ENCODE measurements around the gene CKAP2L. TPM values are rescaled to one million over a fixed set of nuclear protein-coding genes. Genes with fewer than 3 reads are reported as not detected.

Gene CKAP2L
- polyA plus RNA-seq, 1 experiment, result 4.4 TPM

DNA sequence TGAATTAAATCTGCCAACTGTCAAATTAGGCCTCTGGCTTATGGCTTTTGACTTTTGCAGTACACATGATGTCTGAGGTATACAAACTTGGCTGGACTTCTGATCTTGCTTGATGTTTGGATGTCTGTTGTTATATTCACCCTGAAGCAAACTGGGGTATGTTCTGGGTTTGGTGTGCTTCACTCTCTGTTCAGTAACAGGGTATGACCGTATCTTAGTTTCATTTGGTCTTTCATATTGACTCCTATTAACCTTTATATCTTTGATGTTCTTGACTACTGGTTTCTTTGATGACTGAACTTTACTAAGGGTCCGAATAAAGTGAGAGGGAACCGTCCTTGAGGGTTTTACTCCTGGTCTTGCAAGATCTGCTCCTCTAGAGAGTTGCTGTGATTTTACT is 8.2 kb downstream of the CKAP2L start:
- TF ChIP-seq CTCF (IDR thresholded peaks at IDR 0.05; ENCODE audit: low read depth, low read length), result no peak
- ChIA-PET POLR2A (no interaction called here), CTCF (interaction anchor here (0.9 to 11.6 kb wide), 2 partner anchors 30 to 185 kb away, joined by 3 to 541 read pairs; no protein-coding TSS in a partner anchor)
- Histone ChIP-seq H3K9me3 (ENCODE audit: control insufficient read depth, insufficient read depth, low read length) (no peaks in the 10 kb centered on the region), H3K27ac (ENCODE audit: low read depth, low read length) (no peak overlapping the region), H3K4me3 (ENCODE audit: low read depth, low read length) (no peak overlapping the region), H3K27me3 (ENCODE audit: control insufficient read depth, insufficient read depth, low read length) (no peaks in the 10 kb centered on the region)
- no peak for DNase-seq (ENCODE audit: low read depth, low spot score)

DNA sequence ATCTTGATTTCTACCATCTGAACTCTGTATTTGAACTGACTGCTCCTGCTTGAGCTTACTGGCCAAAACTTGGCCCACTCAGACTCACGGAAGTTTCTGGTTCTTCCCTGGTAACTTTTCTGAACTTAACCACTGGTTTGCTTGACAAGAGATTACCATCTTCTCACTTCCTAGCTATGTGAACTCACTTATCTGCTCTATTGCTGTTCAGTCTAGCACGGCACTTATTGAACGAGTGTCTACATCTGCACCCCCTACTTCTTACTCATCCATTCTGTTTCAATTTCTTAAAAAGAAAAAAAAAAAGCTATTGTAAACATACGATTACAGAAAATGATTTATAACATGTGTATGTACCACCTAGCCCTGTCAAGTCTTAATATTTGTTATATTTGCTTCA is 9.0 kb downstream of the CKAP2L start:
- DNase-seq (ENCODE audit: low read depth, low spot score), result no peak
- no peaks in the 10 kb centered on the region for H3K9me3 ChIP-seq (ENCODE audit: control insufficient read depth, insufficient read depth, low read length)
- no peaks in the 10 kb centered on the region for H3K27me3 ChIP-seq (ENCODE audit: control insufficient read depth, insufficient read depth, low read length)
- TF ChIP-seq CTCF (IDR thresholded peaks at IDR 0.05; ENCODE audit: low read depth, low read length), result no peak
- no peak overlapping the region for H3K27ac ChIP-seq (ENCODE audit: low read depth, low read length)
- no peak overlapping the region for H3K4me3 ChIP-seq (ENCODE audit: low read depth, low read length)
- ChIA-PET CTCF (interaction anchor here (0.9 to 11.6 kb wide), 4 partner anchors 29 to 204 kb away, joined by 3 to 541 read pairs (median 4); no protein-coding TSS in a partner anchor), POLR2A (no interaction called here)

DNA sequence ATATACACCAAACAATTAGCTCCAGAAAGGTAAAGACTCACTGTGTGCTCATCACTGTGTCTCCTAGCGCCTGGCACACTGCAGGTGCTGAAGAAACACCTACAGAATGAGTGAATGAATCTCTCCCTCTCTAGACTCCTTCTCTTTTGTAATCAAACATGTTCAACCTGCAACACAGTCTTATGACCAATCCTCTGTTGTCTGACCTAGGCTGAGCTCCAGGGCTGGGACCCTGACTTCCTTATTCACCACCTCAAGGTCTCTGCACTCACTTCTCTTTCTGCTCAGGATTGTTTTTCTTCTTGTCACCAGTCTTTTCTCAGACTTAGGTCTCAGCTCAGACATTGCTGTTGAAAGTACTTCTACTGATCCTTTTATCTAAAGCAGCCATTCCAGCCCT is 9.8 kb downstream of the CKAP2L start:
- no peak for DNase-seq (ENCODE audit: low read depth, low spot score)
- no peak for TF ChIP-seq CTCF (IDR thresholded peaks at IDR 0.05; ENCODE audit: low read depth, low read length)
- Histone ChIP-seq H3K27ac (ENCODE audit: low read depth, low read length) (no peak overlapping the region), H3K4me3 (ENCODE audit: low read depth, low read length) (no peak overlapping the region), H3K27me3 (ENCODE audit: control insufficient read depth, insufficient read depth, low read length) (no peaks in the 10 kb centered on the region), H3K9me3 (ENCODE audit: control insufficient read depth, insufficient read depth, low read length) (no peaks in the 10 kb centered on the region)
- POLR2A ChIA-PET, result no interaction called here
- CTCF ChIA-PET, result interaction anchor here (1.1 to 11.6 kb wide), 3 partner anchors 131 to 204 kb away, joined by 4 to 541 read pairs (median 5); no protein-coding TSS in a partner anchor

- H3K27ac ChIP-seq (ENCODE audit: low read depth, low read length), result no peak overlapping the region
- no peak overlapping the region for H3K4me3 ChIP-seq (ENCODE audit: low read depth, low read length)
- no peak for TF ChIP-seq CTCF (IDR thresholded peaks at IDR 0.05; ENCODE audit: low read depth, low read length)
- no peaks in the 10 kb centered on the region for H3K27me3 ChIP-seq (ENCODE audit: control insufficient read depth, insufficient read depth, low read length)
- DNase-seq (ENCODE audit: low read depth, low spot score), result no peak
- ChIA-PET CTCF (interaction anchor here (1.2 to 11.6 kb wide), 5 partner anchors 9 to 206 kb away, joined by 5 to 541 read pairs (median 14); no protein-coding TSS in a partner anchor), POLR2A (no interaction called here)
- H3K9me3 ChIP-seq (ENCODE audit: control insufficient read depth, insufficient read depth, low read length), result no peaks in the 10 kb centered on the region
These were observed 11.7 kb downstream of the CKAP2L start for GRCh38 chr2:112752667-112753066.

DNA sequence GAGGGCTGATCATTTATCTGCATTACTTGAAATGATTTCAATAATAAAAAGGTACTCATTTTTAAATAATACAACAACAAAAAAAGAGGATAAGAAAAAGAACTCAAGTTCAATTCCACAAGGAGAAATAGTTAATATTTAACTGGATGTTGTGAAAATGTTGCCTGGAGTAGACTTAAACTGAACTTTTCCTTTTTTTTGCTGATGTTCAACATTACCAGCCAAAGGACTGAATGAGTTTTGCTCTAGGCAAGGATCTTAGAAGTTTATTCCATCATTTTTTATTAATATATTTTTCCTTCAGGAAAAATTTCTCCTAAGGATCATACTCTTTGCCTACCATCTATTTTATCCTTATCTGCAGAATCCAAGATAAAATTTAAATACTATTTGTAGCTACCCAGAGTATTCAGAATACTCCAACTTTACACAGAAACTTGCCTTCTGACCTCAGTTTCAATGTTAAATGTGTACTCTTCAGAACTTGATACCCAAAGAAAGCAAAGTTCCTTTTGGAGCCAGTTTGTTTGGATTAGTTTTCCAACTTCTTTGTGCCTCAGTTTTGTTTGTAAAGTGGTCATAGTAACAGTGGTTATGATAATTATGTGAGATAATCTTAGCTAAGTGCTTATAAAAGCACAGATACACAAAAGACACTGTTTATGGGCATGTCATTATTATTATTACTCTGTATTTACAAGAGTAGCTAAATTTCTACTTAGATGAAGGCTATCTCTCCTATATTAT is 12.8 kb downstream of the CKAP2L start:
- ChIA-PET CTCF (interaction anchor here (0.8 to 11.6 kb wide), 7 partner anchors 10 to 207 kb away, joined by 3 to 541 read pairs (median 14); no protein-coding TSS in a partner anchor), POLR2A (no interaction called here)
- TF ChIP-seq CTCF (IDR thresholded peaks at IDR 0.05; ENCODE audit: low read depth, low read length), result no peak
- Histone ChIP-seq H3K9me3 (ENCODE audit: control insufficient read depth, insufficient read depth, low read length) (no peaks in the 10 kb centered on the region), H3K4me3 (ENCODE audit: low read depth, low read length) (no peak overlapping the region), H3K27ac (ENCODE audit: low read depth, low read length) (no peak overlapping the region), H3K27me3 (ENCODE audit: control insufficient read depth, insufficient read depth, low read length) (no peaks in the 10 kb centered on the region)
- no peak for DNase-seq (ENCODE audit: low read depth, low spot score)
